ENCODE results near the gene ESD. TPM values are rescaled to one million over a fixed set of nuclear protein-coding genes. Genes with fewer than 3 reads are reported as not detected.

The ESD gene
- total RNA-seq, 6 donors from 2014 or later, result 29.3 to 103 (median 82.1) TPM

- Histone ChIP-seq H3K36me3 (no peaks in the 10 kb centered on the region), H3K27me3 (no peaks in the 10 kb centered on the region), H3K27ac (no peak overlapping the region), H3K4me3 (no peak overlapping the region), H3K4me1 (no peaks in the 10 kb centered on the region), H3K9me3 (no peaks in the 10 kb centered on the region)
- no peak for TF ChIP-seq EP300 (IDR thresholded peaks at IDR 0.05)
- DNase-seq, result no peak
- 85 to 95% methylated on average over 6 of the region's 6 CpGs for WGBS, 2 donors
- ATAC-seq (ENCODE audit: low FRiP score in 2 of 2), result no peak
Observed at GRCh38 chr13:46834657-46835056, 37.7 kb upstream of the ESD start.

GRCh38 chr13:46831588-46832194 lies 34.7 kb upstream of the ESD start:
- peak in 1 of 2 donors; percentile 65 for ATAC-seq (ENCODE audit: low FRiP score in 2 of 2)
- 15 to 18% methylated on average over 5 of the region's 5 CpGs for WGBS, 2 donors

GRCh38 chr13:46830405-46831005 lies 33.5 kb upstream of the ESD start:
- no peak for ATAC-seq (ENCODE audit: low FRiP score in 2 of 2)
- Histone ChIP-seq H3K4me3 (no peak overlapping the region), H3K4me1 (no peaks in the 10 kb centered on the region), H3K27me3 (no peaks in the 10 kb centered on the region), H3K27ac (no peak overlapping the region), H3K36me3 (no peaks in the 10 kb centered on the region), H3K9me3 (no peaks in the 10 kb centered on the region)
- DNase-seq, result no peak
- TF ChIP-seq CTCF (IDR thresholded peaks at IDR 0.05) (no peak), POLR2AphosphoS5 (IDR thresholded peaks at IDR 0.05) (no peak), EP300 (IDR thresholded peaks at IDR 0.05) (no peak), POLR2A (IDR thresholded peaks at IDR 0.05) (no peak)

More at GRCh38 chr13:46831588-46832194, 34.7 kb upstream of the ESD start:
- H3K9me3 ChIP-seq, result no peaks in the 10 kb centered on the region
- H3K4me1 ChIP-seq, result no peaks in the 10 kb centered on the region
- no peaks in the 10 kb centered on the region for H3K36me3 ChIP-seq
- no peaks in the 10 kb centered on the region for H3K27me3 ChIP-seq
- no peak overlapping the region for H3K27ac ChIP-seq
- TF ChIP-seq POLR2AphosphoS5 (IDR thresholded peaks at IDR 0.05) (no peak), CTCF (IDR thresholded peaks at IDR 0.05) (peak; percentile 39 to 80 (median 67))
- no peak for DNase-seq
- no peak overlapping the region for H3K4me3 ChIP-seq

- ATAC-seq (ENCODE audit: low FRiP score in 2 of 2) (no peak), DNase-seq (no peak)
- no peaks in the 10 kb centered on the region for H3K36me3 ChIP-seq
- no peaks in the 10 kb centered on the region for H3K4me1 ChIP-seq
- H3K9me3 ChIP-seq, result no peaks in the 10 kb centered on the region
- no peak overlapping the region for H3K27ac ChIP-seq
- no peaks in the 10 kb centered on the region for H3K27me3 ChIP-seq
- WGBS, 2 donors, result 82 to 95% methylated on average over 2 of the region's 2 CpGs
- no peak overlapping the region for H3K4me3 ChIP-seq
- TF ChIP-seq POLR2A (IDR thresholded peaks at IDR 0.05) (no peak), EP300 (IDR thresholded peaks at IDR 0.05) (no peak), CTCF (IDR thresholded peaks at IDR 0.05) (no peak), POLR2AphosphoS5 (IDR thresholded peaks at IDR 0.05) (no peak)
Observed at GRCh38 chr13:46822551-46822950, 25.6 kb upstream of the ESD start.

- WGBS, 2 donors, result 90 to 92% methylated on average over 12 to 13 of the region's 13 CpGs
- H3K27ac ChIP-seq, result no peak overlapping the region
- peak in 1 of 2 donors; percentile 69 for ATAC-seq (ENCODE audit: low FRiP score in 2 of 2)
- no peak overlapping the region for H3K4me3 ChIP-seq
- no peaks in the 10 kb centered on the region for H3K27me3 ChIP-seq
- no peaks in the 10 kb centered on the region for H3K36me3 ChIP-seq
- TF ChIP-seq POLR2AphosphoS5 (IDR thresholded peaks at IDR 0.05) (no peak), POLR2A (IDR thresholded peaks at IDR 0.05) (no peak), EP300 (IDR thresholded peaks at IDR 0.05) (no peak), CTCF (IDR thresholded peaks at IDR 0.05) (no peak)
- H3K4me1 ChIP-seq, result no peaks in the 10 kb centered on the region
- H3K9me3 ChIP-seq, result no peaks in the 10 kb centered on the region
- peak in 1 of 2 donors; percentile 58 for DNase-seq
Observed at GRCh38 chr13:46817838-46818476, 21.0 kb upstream of the ESD start.
